GM12874 (cell line): Measurements from ENCODE around the gene TCN2.

ENCODE experiments used
- CTCF ChIP-seq: IDR thresholded peaks from 2 replicates; pipeline ENCODE4 v1.5.1; 2011; ENCODE audit warnings: low read depth, mild to moderate bottlenecking, control low read depth, low read length, moderate library complexity; ENCODE audit not compliant: insufficient read depth

Gene TCN2

DNA sequence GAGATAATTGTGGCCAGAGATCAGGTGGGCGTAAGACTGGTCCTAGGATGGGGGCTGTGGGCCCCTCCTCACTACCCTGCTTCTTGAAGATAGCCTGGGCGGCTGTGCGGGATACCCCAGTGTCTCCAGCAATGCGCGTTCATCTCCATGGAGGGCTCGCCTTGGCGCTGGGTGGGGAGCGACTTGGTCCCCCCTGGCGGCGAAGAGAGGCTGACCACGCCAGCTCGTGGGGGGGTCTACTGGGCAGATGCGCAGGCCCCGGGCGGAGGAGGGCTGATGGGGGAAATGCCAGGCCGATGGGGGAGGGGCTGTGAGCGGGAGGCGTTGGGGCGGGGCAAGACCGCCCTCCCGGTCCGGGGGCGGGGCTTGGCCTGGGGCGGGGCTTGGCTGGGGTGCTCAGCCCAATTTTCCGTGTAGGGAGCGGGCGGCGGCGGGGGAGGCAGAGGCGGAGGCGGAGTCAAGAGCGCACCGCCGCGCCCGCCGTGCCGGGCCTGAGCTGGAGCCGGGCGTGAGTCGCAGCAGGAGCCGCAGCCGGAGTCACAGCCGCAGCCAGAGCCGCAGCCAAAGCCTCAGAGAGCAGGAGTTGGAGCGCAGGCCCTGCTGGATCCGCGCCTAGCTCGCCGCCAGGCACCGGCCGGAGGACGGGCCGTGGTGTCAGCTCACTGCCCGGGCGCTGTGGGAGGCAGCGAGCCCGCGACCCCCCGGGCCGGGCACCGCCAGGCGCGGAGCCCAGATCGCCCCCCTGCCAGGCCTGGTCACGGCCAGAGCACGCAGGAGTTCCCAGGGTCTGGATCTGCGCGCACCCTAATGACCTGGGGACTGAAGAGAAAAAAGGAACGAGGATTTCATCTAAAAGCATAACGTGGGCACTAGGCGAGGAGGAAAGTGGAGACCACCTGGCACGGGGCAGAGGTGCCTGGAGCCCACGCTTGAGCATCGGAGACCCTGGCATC is 28.6 kb downstream of the TCN2 start, which contains the start of gene SLC35E4:
Gene SLC35E4, plus strand, starts transcription at position 509 of the 953 bp plus-strand sequence. CDS start 670 bp downstream, outside the sequence.
- peak; percentile 36; the same call in 1 of the 2 replicates for TF ChIP-seq CTCF

- no peak for TF ChIP-seq CTCF
Observed at GRCh38 chr22:30636226-30637077, 29.5 kb downstream of the TCN2 start.

- TF ChIP-seq CTCF: no peak
Observed at GRCh38 chr22:30637701-30638114, 30.7 kb downstream of the TCN2 start.

GRCh38 chr22:30640361-30640760 is 33.4 kb downstream of the TCN2 start:
- no peak for TF ChIP-seq CTCF

GRCh38 chr22:30640839-30641430 is 34.0 kb downstream of the TCN2 start:
- no peak for TF ChIP-seq CTCF

- no peak for TF ChIP-seq CTCF
Observed at GRCh38 chr22:30643055-30643875, 36.3 kb downstream of the TCN2 start.
